Activated T-cell treated with anti-CD3 and anti-CD28 coated beads for 4 hours (primary cell): Measurements from ENCODE around the gene PACRG.

Experiments
- DNase-seq: peaks from one replicate; pipeline ENCODE4 v3.0.0-alpha.2; 2020

The PACRG gene

DNA sequence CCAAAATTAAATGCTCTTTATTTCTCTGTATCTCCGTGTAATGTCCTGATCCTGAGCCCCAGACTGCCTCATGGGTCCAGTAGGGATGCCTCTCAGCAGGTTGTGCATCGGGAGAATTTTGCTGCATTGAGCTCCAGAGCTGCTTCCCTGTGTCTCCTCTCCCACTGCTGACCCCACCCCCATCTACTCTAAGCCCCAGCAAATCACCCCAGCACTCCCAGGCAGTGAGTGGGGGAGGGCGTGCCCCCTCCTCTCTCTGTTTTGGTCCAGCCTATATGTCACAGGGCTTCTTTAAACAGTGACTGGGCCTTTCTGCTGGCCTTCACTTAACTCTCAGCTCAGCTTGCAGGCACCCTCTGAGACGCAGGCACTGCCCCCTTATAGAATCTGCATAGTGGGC lies 458.0 kb downstream of the PACRG start:
- DNase-seq = no peak

GRCh38 chr6:163186527-163186926 lies 458.8 kb downstream of the PACRG start:
- no peak for DNase-seq

DNA sequence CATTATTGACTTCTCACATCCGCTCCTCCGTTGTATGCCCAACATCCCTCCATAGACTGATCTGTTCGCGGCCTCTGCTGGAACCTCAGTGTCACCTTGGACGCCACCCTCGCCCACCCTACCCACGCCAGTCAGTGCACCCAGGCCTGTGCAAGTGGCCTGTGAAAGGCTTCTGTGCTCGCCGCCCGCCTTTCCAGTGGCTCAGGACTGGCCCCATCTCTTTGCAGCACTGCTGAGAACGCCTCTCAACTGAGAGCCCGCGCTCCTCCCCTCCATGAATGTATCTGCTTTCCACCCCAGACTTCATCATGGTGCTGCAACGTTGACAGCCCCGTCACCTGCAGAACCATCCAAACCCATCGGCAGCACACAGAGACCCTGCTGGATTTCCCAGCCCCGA lies 459.4 kb downstream of the PACRG start:
- no peak for DNase-seq

GRCh38 chr6:163187606-163188005 lies 459.8 kb downstream of the PACRG start:
- no peak for DNase-seq

- no peak for DNase-seq
Observed at GRCh38 chr6:163188746-163189145, 461.0 kb downstream of the PACRG start.

- DNase-seq = no peak
Observed at GRCh38 chr6:163189609-163190008, 461.8 kb downstream of the PACRG start.

GRCh38 chr6:163190786-163191185 lies 463.0 kb downstream of the PACRG start:
- DNase-seq = no peak

DNA sequence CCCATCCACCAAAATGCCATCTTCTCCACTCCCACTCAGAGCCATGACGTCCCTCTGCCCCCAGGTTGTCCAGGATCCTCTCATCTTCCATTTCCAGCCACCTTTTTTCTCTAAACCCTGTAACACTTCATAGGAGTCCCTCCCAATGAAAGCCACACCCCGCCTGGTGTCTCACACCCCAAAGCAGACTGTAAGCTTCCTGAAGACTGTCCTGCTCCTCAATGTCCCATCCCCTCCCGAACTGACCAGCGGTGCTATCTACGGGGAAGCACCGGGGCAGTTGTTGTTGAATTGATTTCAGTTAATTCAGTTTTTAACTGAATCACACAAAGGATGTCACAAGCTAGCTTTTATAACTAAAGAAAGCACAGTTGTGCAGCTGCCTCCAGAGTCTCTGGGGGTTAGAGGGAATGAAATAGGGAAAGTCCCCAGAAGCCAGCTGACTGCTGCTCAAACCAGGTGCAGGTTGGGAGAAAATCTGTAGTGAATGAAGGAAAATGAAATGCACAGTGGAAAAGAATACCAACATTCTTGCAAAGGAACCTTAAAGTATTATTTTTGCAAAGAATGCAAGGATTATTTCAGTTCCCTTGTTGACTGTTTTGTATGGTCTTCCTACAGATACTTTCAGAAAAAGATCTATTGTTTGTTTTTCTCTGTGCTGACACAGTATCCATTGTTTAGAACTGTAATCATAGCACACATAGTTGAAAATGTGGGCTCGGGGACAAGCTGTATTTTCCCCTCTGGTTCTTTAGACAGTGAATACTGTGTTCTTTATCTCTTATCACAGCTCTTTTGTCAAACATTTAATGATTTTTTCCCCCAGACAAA lies 464.1 kb downstream of the PACRG start:
- DNase-seq = no peak

DNA sequence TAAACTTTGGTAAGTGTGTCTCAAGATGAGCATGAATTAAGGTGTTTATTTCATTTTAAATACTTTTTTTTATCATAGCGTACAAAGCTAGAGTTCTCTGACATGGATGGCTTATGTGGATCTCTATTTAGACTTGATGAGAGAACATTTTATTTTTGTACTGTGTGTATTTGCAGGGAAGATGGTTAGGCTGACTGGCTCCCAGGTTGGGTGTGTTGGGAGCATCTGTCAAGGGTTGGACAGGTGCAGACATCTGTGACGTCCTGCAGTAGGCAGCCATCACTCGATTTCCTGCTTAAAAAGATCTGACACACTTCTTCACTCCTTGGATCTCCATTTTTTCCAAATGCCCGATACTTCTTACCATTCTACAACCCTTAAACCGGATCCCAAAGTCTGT lies 464.8 kb downstream of the PACRG start:
- no peak for DNase-seq

- no peak for DNase-seq
Observed at GRCh38 chr6:163193326-163193725, 465.6 kb downstream of the PACRG start.

- no peak for DNase-seq
Observed at GRCh38 chr6:163195721-163196691, 468.2 kb downstream of the PACRG start.

- DNase-seq = no peak
Observed at GRCh38 chr6:163197839-163198238, 470.1 kb downstream of the PACRG start.

- no peak for DNase-seq
Observed at GRCh38 chr6:163198396-163198795, 470.6 kb downstream of the PACRG start.

GRCh38 chr6:163199371-163199770 lies 471.6 kb downstream of the PACRG start:
- DNase-seq = no peak

DNA sequence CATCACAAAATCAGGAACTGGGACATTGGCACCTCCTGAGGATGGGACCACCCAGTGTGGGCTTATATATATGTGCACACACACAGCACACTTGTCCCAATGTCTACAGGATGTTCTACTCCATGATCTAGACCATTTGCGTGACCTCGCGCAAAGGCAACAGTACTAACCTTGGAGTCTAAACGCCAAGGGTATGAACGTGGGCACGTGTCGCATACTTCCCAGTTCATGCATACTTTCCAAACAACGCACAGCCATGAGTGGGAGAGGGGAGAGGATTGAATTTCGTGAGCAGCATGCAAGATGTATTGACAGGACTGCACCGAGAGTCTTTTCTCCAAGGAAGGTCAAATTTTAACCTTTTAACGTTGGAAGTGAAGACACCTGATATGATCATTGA lies 472.5 kb downstream of the PACRG start:
- DNase-seq = no peak

- no peak for DNase-seq
Observed at GRCh38 chr6:163200694-163201093, 472.9 kb downstream of the PACRG start.

GRCh38 chr6:163201855-163202254 lies 474.1 kb downstream of the PACRG start:
- DNase-seq = no peak

DNA sequence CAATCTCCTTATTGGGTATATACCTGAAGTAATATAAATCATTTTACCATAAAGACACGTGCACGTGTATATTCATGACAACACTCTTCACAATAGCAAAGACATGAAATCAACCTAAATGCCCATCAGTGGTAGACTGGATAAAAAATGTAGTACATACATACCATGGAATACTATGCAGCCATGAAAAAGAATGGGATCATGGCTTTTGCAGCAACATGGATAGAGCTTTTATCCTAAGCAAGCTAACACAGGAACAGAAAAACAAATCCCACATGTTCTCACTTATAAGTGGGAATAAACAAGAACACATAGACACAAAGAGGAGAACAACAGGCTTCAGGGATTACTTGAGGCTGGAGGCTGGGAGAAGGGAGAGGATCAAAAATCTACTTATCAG lies 478.4 kb downstream of the PACRG start:
- DNase-seq = no peak

DNA sequence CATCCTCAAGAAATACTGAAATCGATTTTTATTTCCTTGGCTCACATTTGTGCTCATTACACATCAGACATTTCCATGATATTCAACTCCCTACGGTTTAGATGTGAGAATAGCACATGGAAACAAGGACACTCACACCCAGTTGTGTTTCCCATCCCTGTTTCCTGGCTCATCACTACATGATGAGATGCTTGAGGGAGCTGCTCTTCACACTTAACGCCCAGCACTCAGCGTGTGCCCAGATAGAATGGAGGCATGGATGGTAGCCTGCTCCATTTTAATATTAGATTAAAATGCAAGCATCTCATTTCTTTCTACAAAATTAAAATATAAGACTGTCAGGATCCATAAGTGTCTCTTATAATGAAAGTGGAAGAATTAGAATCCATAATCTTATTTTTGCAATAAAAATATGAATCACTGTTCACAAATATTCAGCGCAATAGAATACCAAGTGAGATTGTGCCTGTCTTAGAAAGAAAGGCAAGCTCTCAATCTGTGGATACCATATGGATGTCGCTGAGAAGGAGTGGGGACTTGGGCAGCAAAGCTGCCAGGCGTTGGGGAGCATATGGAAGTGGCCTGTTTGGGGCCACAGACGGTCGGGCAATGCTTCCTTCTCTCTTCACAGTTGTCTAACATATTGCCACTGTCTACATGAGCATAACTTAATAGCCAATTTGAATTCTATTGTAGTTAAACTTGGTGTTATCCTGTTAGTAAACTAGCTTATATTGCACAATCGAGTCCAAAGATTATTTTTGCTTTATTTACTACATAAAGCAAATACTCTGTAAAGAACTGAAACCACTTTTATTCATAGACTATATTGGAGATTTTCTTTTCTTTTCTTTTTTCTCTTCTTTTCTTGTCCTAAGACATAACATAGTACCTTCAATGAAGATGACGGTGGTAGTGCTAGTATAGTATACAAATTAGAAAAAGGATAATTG lies 479.9 kb downstream of the PACRG start:
- no peak for DNase-seq

DNA sequence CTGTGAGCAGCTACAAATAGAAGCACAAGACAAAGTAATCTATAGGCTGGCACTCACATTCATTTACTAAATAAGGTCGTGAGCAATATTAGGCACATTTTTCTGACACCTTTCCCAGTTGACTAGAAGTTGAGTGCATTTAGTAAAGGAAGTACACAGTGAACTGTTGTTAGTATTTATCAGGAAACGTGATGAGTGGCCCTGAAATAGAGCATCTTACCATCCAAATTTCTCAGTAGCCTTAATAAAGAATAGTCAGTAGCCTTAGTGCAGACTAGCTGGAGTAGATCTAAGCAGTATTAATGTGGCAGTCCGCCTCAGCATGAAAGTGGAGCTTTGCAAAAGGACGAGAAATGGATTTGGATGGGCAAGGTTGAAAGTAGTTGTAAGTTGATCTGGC lies 481.2 kb downstream of the PACRG start:
- no peak for DNase-seq

DNA sequence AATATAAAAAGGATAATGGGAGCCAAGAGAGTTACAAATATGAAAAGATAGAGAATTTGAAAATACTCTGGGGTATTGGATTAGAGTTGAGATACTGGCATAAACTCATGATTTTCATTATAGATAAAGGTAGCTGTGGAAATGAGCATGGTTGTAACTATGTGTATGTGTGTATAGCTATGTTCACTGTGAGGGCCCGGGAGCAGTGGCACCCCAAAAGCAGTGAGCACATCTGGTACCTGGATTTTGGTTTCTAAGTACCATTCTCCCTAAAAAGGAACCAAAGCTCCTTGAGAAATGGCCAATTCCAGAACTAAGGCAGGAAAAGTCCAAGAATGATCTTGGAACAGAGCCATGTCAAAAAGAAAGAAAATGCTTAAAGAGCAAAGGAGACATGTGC lies 484.3 kb downstream of the PACRG start:
- DNase-seq = no peak

GRCh38 chr6:163214259-163214658 lies 486.5 kb downstream of the PACRG start:
- DNase-seq = no peak
